Duodenal mucosa (tissue), 2 donors: Measurements from ENCODE around the gene PHKA2.

Experiments used
- H3K27ac ChIP-seq: one replicate; pipeline ENCODE4 v1.7.0; 2013; ENCODE audit warnings: low read depth, low read length
- H3K27me3 ChIP-seq, 2 donors: one replicate each; pipeline ENCODE4 v1.7.0; 2013; ENCODE audit warnings: low read length in 2 of 2, control low read depth in 1 of 2; ENCODE audit not compliant: insufficient read depth in 2 of 2, control insufficient read depth in 1 of 2
- H3K36me3 ChIP-seq, 2 donors: one replicate each; pipeline ENCODE4 v1.7.0; 2013; ENCODE audit warnings: low read length in 2 of 2, control low read depth in 1 of 2; ENCODE audit not compliant: insufficient read depth in 2 of 2, control insufficient read depth in 1 of 2
- H3K4me1 ChIP-seq, 2 donors: one replicate each; pipeline ENCODE4 v1.7.0; 2013; ENCODE audit warnings: low read length in 2 of 2, control low read depth in 1 of 2; ENCODE audit not compliant: insufficient read depth in 2 of 2, control insufficient read depth in 1 of 2
- H3K4me3 ChIP-seq, 2 donors: one replicate each; pipeline ENCODE4 v1.7.0; 2013; ENCODE audit warnings: low read length in 2 of 2, low read depth in 1 of 2
- H3K9ac ChIP-seq, 2 donors: one replicate each; pipeline ENCODE4 v1.7.0; 2013; ENCODE audit warnings: low read length in 2 of 2, low read depth in 1 of 2
- H3K9me3 ChIP-seq, 2 donors: one replicate each; pipeline ENCODE4 v1.7.0; 2013; ENCODE audit warnings: low read length in 2 of 2, control low read depth in 1 of 2; ENCODE audit not compliant: control insufficient read depth in 1 of 2

PHKA2 gene

GRCh38 chrX:18874560-18875255, 109.2 kb downstream of the PHKA2 start:
- H3K4me1 ChIP-seq = peaks cover 0 to 4% of the 10 kb centered on the region in 2 donors
- H3K9ac ChIP-seq = no peak overlapping the region
- H3K36me3 ChIP-seq = no peaks in the 10 kb centered on the region
- H3K9me3 ChIP-seq = no peaks in the 10 kb centered on the region
- H3K27me3 ChIP-seq = no peaks in the 10 kb centered on the region
- no peak overlapping the region for H3K4me3 ChIP-seq
- no peak overlapping the region for H3K27ac ChIP-seq

- Histone ChIP-seq H3K4me1 (peaks cover 0 to 4% of the 10 kb centered on the region in 2 donors), H3K27me3 (no peaks in the 10 kb centered on the region), H3K36me3 (no peaks in the 10 kb centered on the region), H3K4me3 (no peak overlapping the region), H3K9me3 (no peaks in the 10 kb centered on the region), H3K27ac (no peak overlapping the region), H3K9ac (no peak overlapping the region)
These were observed 110.1 kb downstream of the PHKA2 start for GRCh38 chrX:18873836-18874235.

GRCh38 chrX:18873189-18873791, 110.6 kb downstream of the PHKA2 start:
- Histone ChIP-seq H3K4me3 (no peak overlapping the region), H3K36me3 (no peaks in the 10 kb centered on the region), H3K9ac (no peak overlapping the region), H3K9me3 (no peaks in the 10 kb centered on the region), H3K27ac (no peak overlapping the region), H3K27me3 (no peaks in the 10 kb centered on the region), H3K4me1 (peaks cover 0 to 4% of the 10 kb centered on the region in 2 donors)

GRCh38 chrX:18872621-18873020, 111.3 kb downstream of the PHKA2 start:
- Histone ChIP-seq H3K9ac (no peak overlapping the region), H3K9me3 (no peaks in the 10 kb centered on the region), H3K27ac (no peak overlapping the region), H3K36me3 (no peaks in the 10 kb centered on the region), H3K4me3 (no peak overlapping the region), H3K27me3 (no peaks in the 10 kb centered on the region), H3K4me1 (peaks cover 0 to 4% of the 10 kb centered on the region in 2 donors)

- no peaks in the 10 kb centered on the region for H3K27me3 ChIP-seq
- H3K9ac ChIP-seq = no peak overlapping the region
- peaks cover 0 to under 1% of the 10 kb centered on the region in 2 donors for H3K4me1 ChIP-seq
- no peaks in the 10 kb centered on the region for H3K9me3 ChIP-seq
- no peak overlapping the region for H3K4me3 ChIP-seq
- H3K36me3 ChIP-seq = no peaks in the 10 kb centered on the region
- no peak overlapping the region for H3K27ac ChIP-seq
These were observed 111.9 kb downstream of the PHKA2 start for GRCh38 chrX:18871970-18872369.

- H3K27me3 ChIP-seq = no peaks in the 10 kb centered on the region
- no peaks in the 10 kb centered on the region for H3K36me3 ChIP-seq
- H3K4me3 ChIP-seq = no peak overlapping the region
- no peaks in the 10 kb centered on the region for H3K9me3 ChIP-seq
- H3K9ac ChIP-seq = no peak overlapping the region
- no peaks in the 10 kb centered on the region for H3K4me1 ChIP-seq
- H3K27ac ChIP-seq = no peak overlapping the region
These were observed 112.6 kb downstream of the PHKA2 start for GRCh38 chrX:18871161-18871890.

- Histone ChIP-seq H3K4me1 (no peaks in the 10 kb centered on the region), H3K36me3 (no peaks in the 10 kb centered on the region), H3K27me3 (no peaks in the 10 kb centered on the region), H3K9me3 (no peaks in the 10 kb centered on the region), H3K9ac (no peak overlapping the region), H3K27ac (no peak overlapping the region), H3K4me3 (no peak overlapping the region)
These were observed 119.5 kb downstream of the PHKA2 start for GRCh38 chrX:18864390-18864920.

GRCh38 chrX:18861511-18861910, 122.4 kb downstream of the PHKA2 start:
- no peaks in the 10 kb centered on the region for H3K4me1 ChIP-seq
- no peaks in the 10 kb centered on the region for H3K36me3 ChIP-seq
- no peaks in the 10 kb centered on the region for H3K9me3 ChIP-seq
- H3K27me3 ChIP-seq = no peaks in the 10 kb centered on the region
- H3K4me3 ChIP-seq = no peak overlapping the region
- H3K9ac ChIP-seq = no peak overlapping the region
- no peak overlapping the region for H3K27ac ChIP-seq

GRCh38 chrX:18856645-18856997, 127.3 kb downstream of the PHKA2 start:
- Histone ChIP-seq H3K9me3 (no peaks in the 10 kb centered on the region), H3K4me1 (no peaks in the 10 kb centered on the region), H3K27ac (no peak overlapping the region), H3K9ac (no peak overlapping the region), H3K4me3 (no peak overlapping the region), H3K36me3 (no peaks in the 10 kb centered on the region), H3K27me3 (no peaks in the 10 kb centered on the region)

GRCh38 chrX:18855919-18856644, 127.8 kb downstream of the PHKA2 start:
- H3K4me3 ChIP-seq = no peak overlapping the region
- no peaks in the 10 kb centered on the region for H3K4me1 ChIP-seq
- H3K36me3 ChIP-seq = no peaks in the 10 kb centered on the region
- no peaks in the 10 kb centered on the region for H3K9me3 ChIP-seq
- no peak overlapping the region for H3K9ac ChIP-seq
- no peak overlapping the region for H3K27ac ChIP-seq
- no peaks in the 10 kb centered on the region for H3K27me3 ChIP-seq
